Placental epithelial cell (primary cell): ENCODE data around the gene AKR1A1. TPM values are rescaled to one million over a fixed set of nuclear protein-coding genes. Genes with fewer than 3 reads are reported as not detected.

ENCODE experiments used
- small RNA-seq: library from RNA; depleted of rRNA; stranded (forward); fragments of <200 nt; gene quantifications from one replicate; pipeline ENCODE3, GENCODE V24; 2012
- total RNA-seq: library from RNA; depleted of rRNA; stranded (reverse); fragments of >200 nt; gene quantifications from 2 replicates; pipeline ENCODE4 v1.2.3, GENCODE V29; 2012

Gene AKR1A1
- total RNA-seq: 108 and 120 TPM in 2 replicates

GRCh38 chr1:45550401-45551351 lies at the start of gene AKR1A1:
Gene AKR1A1 (plus strand): TSS chr1:45550826. CDS start chr1:45561795, 10,969 bp downstream.

GRCh38 chr1:45521413-45522323 lies 29.0 kb upstream of the AKR1A1 start, which contains the start of gene PRDX1:
Gene PRDX1 (minus strand): TSS chr1:45521884. CDS start chr1:45519043, 2,841 bp downstream.

DNA sequence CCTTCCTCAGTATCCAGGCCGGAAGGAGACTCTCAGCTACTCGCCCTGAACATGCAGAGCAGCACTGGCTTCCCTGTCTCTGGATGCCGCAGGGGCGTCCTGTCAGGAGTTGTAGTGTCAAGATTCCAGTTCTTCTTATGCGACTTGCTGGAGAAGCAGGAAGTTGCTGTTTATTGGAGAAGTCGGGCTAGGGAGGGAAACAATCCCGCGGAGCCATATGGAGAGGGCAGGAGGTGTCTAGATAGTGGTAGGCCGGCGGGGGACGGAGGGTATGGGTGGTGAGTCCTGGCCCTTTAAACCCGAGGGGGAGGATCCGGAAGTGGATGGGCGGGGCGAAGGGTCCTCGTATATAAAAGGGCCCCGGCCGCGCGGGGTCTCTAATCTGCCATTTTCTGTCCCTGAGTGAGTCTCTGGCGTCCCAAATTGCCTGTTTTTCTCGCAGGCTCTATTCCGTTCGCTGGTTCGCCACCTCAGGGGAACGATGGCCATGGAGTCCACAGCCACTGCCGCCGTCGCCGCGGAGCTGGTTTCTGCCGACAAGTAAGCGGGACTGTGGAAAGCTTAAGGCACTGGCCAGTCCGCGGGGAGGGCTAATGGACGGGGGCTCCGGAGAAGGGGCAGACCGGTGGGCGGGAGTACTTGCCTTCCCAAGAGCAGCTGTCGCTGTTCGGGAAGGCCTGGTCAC lies 33.2 kb downstream of the AKR1A1 start, which contains the start of gene NASP:
Gene NASP, plus strand, starts transcription at position 376 of the 685 bp plus-strand sequence. Its CDS starts 106 bp downstream, at position 482.

Small RNA genes lying within 50 kb of the gene (small RNA-seq; reads per million reads assigned to genes)
- gene AL355480.1 (not detected), gene AL355480.2 (not detected), gene AL355480.3 (not detected), gene AL355480.4 (not detected)

Other genes starting within 250 kb of the AKR1A1 start
- gene HPDL, start 223.9 kb upstream of the AKR1A1 start, total RNA-seq: 1.3 and 2.0 TPM in 2 replicates
- 11.4 and 20.2 TPM in 2 replicates for gene TOE1, start 210.7 kb upstream of the AKR1A1 start, total RNA-seq
- gene MUTYH, start 210.4 kb upstream of the AKR1A1 start, total RNA-seq: 14.6 and 27.1 TPM in 2 replicates
- gene TESK2, start 59.7 kb upstream of the AKR1A1 start, total RNA-seq: 10.8 and 13.3 TPM in 2 replicates
- gene CCDC163, start 50.8 kb upstream of the AKR1A1 start, total RNA-seq: 0.39 and 2.4 TPM in 2 replicates
- 1.2 and 7.8 TPM in 2 replicates for gene MMACHC, start 50.5 kb upstream of the AKR1A1 start, total RNA-seq
- 305 and 686 TPM in 2 replicates for gene PRDX1, start 28.9 kb upstream of the AKR1A1 start, total RNA-seq
- gene NASP, start 33.2 kb downstream of the AKR1A1 start, total RNA-seq: 35.1 and 68.3 TPM in 2 replicates
- 2.4 and 2.6 TPM in 2 replicates for gene CCDC17, start 73.2 kb downstream of the AKR1A1 start, total RNA-seq
- 90.8 and 96.2 TPM in 2 replicates for gene GPBP1L1, start 135.7 kb downstream of the AKR1A1 start, total RNA-seq
- 8.6 and 17.8 TPM in 2 replicates for gene TMEM69, start 137.4 kb downstream of the AKR1A1 start, total RNA-seq
- gene IPP, start 199.8 kb downstream of the AKR1A1 start, total RNA-seq: 6.2 and 12.6 TPM in 2 replicates